ENCODE results near the gene SLC24A1. TPM values are rescaled to one million over a fixed set of nuclear protein-coding genes. Genes with fewer than 3 reads are reported as not detected.

SLC24A1 gene
- total and polyA plus RNA-seq, 10 of the 15 experiments (the other 5 are each of a cell fraction or from before 2014, with no cell fraction given) = 1.4 to 5.8 (median 3.3) TPM

GRCh38 chr15:65631503-65631902 is 9.8 kb downstream of the SLC24A1 start (continued):
- TF ChIP-seq NKRF (conservative IDR thresholded peaks at IDR 0.05) = no peak
- TF ChIP-seq, protein P1, sequence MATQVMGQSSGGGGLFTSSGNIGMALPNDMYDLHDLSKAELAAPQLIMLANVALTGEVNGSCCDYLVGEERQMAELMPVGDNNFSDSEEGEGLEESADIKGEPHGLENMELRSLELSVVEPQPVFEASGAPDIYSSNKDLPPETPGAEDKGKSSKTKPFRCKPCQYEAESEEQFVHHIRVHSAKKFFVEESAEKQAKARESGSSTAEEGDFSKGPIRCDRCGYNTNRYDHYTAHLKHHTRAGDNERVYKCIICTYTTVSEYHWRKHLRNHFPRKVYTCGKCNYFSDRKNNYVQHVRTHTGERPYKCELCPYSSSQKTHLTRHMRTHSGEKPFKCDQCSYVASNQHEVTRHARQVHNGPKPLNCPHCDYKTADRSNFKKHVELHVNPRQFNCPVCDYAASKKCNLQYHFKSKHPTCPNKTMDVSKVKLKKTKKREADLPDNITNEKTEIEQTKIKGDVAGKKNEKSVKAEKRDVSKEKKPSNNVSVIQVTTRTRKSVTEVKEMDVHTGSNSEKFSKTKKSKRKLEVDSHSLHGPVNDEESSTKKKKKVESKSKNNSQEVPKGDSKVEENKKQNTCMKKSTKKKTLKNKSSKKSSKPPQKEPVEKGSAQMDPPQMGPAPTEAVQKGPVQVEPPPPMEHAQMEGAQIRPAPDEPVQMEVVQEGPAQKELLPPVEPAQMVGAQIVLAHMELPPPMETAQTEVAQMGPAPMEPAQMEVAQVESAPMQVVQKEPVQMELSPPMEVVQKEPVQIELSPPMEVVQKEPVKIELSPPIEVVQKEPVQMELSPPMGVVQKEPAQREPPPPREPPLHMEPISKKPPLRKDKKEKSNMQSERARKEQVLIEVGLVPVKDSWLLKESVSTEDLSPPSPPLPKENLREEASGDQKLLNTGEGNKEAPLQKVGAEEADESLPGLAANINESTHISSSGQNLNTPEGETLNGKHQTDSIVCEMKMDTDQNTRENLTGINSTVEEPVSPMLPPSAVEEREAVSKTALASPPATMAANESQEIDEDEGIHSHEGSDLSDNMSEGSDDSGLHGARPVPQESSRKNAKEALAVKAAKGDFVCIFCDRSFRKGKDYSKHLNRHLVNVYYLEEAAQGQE (IDR thresholded peaks at IDR 0.05; ENCODE audit: low read depth, low read length) = no peak
- TF ChIP-seq PRDM15 (CRISPR knock-in tag; IDR thresholded peaks at IDR 0.05) = no peak
- TF ChIP-seq, protein P2, sequence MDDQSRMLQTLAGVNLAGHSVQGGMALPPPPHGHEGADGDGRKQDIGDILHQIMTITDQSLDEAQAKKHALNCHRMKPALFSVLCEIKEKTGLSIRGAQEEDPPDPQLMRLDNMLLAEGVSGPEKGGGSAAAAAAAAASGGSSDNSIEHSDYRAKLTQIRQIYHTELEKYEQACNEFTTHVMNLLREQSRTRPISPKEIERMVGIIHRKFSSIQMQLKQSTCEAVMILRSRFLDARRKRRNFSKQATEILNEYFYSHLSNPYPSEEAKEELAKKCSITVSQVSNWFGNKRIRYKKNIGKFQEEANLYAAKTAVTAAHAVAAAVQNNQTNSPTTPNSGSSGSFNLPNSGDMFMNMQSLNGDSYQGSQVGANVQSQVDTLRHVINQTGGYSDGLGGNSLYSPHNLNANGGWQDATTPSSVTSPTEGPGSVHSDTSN (IDR thresholded peaks at IDR 0.05; ENCODE audit: insufficient replicate concordance, low read depth, low read length) = no peak
